ENCODE results near the gene KCNIP4. TPM values are rescaled to one million over a fixed set of nuclear protein-coding genes. Genes with fewer than 3 reads are reported as not detected.

KCNIP4 gene
- total RNA-seq, 1 donor = not detected

DNA sequence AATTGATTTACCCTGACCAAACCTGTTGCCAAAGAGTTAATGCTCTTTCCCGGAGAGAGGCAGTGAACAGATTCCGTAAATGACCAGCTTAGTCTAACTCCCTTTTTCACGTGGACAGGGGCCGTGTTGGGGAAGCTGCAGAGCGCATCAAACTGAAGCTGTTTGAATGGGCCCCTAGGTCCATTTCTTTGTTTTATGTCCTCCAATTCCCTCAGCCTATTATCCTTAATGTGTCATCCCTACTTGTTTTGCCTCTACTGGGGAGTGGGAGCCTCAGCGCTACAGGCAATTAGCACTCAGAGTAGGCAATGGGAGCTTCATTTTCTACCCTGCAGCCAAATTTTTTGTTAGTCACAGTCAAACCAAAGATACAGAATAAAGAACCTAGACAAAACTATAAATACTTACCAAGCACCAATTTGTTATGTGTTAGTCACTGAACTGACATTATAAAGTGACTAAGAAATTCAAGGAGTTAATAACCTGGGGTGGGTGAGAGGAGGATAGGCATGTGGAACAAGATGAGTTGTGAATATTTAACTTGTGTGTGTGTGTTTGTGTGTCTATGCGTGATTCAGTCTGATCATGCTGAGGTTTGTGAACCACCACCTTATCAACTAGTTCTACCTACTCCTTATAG lies 830.9 kb downstream of the KCNIP4 start:
- H3K4me2 ChIP-seq (ENCODE audit: insufficient read depth, low read length) = no peak overlapping the region
- H3K36me3 ChIP-seq (ENCODE audit: insufficient read depth, low read length) = no peaks in the 10 kb centered on the region
- no peaks in the 10 kb centered on the region for H3K4me1 ChIP-seq (ENCODE audit: insufficient read depth, low read length)
- DNase-seq (ENCODE audit: insufficient read length, low spot score, missing footprints) = no peak
- no peak overlapping the region for H3K4me3 ChIP-seq (ENCODE audit: insufficient read depth, low read length)
- no peaks in the 10 kb centered on the region for H4K20me1 ChIP-seq (ENCODE audit: insufficient read depth, low read length)
- peaks cover 7% of the 10 kb centered on the region for H3K9me3 ChIP-seq (ENCODE audit: low read depth, low read length)
- no peak overlapping the region for H3K27ac ChIP-seq (ENCODE audit: low read depth, low read length)
- H2AFZ ChIP-seq (ENCODE audit: low read length) = no peak overlapping the region
- TF ChIP-seq, protein P1, sequence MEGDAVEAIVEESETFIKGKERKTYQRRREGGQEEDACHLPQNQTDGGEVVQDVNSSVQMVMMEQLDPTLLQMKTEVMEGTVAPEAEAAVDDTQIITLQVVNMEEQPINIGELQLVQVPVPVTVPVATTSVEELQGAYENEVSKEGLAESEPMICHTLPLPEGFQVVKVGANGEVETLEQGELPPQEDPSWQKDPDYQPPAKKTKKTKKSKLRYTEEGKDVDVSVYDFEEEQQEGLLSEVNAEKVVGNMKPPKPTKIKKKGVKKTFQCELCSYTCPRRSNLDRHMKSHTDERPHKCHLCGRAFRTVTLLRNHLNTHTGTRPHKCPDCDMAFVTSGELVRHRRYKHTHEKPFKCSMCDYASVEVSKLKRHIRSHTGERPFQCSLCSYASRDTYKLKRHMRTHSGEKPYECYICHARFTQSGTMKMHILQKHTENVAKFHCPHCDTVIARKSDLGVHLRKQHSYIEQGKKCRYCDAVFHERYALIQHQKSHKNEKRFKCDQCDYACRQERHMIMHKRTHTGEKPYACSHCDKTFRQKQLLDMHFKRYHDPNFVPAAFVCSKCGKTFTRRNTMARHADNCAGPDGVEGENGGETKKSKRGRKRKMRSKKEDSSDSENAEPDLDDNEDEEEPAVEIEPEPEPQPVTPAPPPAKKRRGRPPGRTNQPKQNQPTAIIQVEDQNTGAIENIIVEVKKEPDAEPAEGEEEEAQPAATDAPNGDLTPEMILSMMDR (IDR thresholded peaks at IDR 0.05; ENCODE audit: extremely low read depth, low read depth, low read length) = no peak
- no peaks in the 10 kb centered on the region for H3K79me2 ChIP-seq (ENCODE audit: insufficient read depth, low read length)
- H3K27me3 ChIP-seq (ENCODE audit: insufficient read depth, low read length) = no peaks in the 10 kb centered on the region

DNA sequence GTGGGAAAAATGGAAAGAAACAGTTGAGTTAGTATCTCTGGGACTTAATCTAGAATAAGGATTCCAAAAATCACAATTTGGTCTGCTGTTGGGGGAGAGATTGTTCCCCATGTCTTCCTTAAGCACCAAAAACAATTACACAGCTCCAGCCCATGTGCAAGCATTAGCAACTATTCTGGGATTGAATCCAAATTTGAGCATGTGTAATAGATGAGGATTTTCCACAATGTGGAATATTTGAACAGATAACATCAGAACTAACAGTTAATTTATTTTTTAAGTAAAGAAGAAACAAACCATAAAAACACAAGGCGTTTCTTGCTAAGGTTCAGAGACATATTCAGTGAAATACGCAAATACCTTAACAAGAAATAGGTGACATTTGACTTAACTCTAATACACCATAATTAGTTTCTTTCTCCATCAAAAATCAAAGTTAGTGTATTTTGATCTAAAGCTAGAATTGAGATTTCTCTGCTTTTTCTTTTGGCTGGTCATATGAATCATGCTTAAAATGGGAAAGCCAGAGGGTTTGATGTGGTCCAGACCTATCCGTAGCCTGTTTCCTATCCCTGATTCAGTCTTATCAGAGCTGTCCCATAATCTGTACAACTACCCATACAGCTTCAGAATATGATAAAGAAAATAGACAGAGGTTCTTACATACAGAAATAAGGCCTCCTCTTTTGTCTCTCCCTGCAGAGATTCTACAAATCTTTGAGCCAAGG lies 834.9 kb downstream of the KCNIP4 start:
- peaks cover 1% of the 10 kb centered on the region for H3K9me3 ChIP-seq (ENCODE audit: low read depth, low read length)
- no peak overlapping the region for H3K27ac ChIP-seq (ENCODE audit: low read depth, low read length)
- H3K4me2 ChIP-seq (ENCODE audit: insufficient read depth, low read length) = no peak overlapping the region
- no peaks in the 10 kb centered on the region for H3K36me3 ChIP-seq (ENCODE audit: insufficient read depth, low read length)
- H3K79me2 ChIP-seq (ENCODE audit: insufficient read depth, low read length) = no peaks in the 10 kb centered on the region
- no peak overlapping the region for H3K4me3 ChIP-seq (ENCODE audit: insufficient read depth, low read length)
- no peaks in the 10 kb centered on the region for H4K20me1 ChIP-seq (ENCODE audit: insufficient read depth, low read length)
- no peaks in the 10 kb centered on the region for H3K27me3 ChIP-seq (ENCODE audit: insufficient read depth, low read length)
- no peak for DNase-seq (ENCODE audit: insufficient read length, low spot score, missing footprints)
- TF ChIP-seq, protein P1 (IDR thresholded peaks at IDR 0.05; ENCODE audit: extremely low read depth, low read depth, low read length) = no peak
- H3K4me1 ChIP-seq (ENCODE audit: insufficient read depth, low read length) = no peaks in the 10 kb centered on the region
- no peak overlapping the region for H2AFZ ChIP-seq (ENCODE audit: low read length)

DNA sequence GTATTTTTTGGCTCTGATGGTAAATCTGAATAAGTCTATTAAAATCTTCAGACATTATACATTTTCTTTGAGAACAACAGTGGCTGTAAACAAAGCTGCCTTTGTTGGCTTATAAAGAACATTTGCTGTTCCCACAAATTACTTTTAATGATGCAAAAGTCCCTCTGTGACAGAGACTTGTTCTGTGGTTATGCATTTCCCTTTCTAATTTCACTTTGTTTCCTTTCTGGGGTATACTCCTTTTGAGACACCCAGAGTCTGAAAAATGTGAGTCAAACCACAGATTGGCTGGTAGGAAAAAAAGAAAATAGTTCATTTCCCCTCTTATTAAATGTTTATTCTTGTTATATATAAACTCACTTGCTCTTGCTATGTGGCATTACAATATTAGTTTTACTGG lies 845.9 kb downstream of the KCNIP4 start:
- Histone ChIP-seq H3K79me2 (ENCODE audit: insufficient read depth, low read length) (no peaks in the 10 kb centered on the region), H3K4me1 (ENCODE audit: insufficient read depth, low read length) (no peaks in the 10 kb centered on the region), H2AFZ (ENCODE audit: low read length) (no peak overlapping the region), H3K27ac (ENCODE audit: low read depth, low read length) (no peak overlapping the region), H3K4me2 (ENCODE audit: insufficient read depth, low read length) (no peak overlapping the region), H3K9me3 (ENCODE audit: low read depth, low read length) (no peaks in the 10 kb centered on the region), H3K36me3 (ENCODE audit: insufficient read depth, low read length) (no peaks in the 10 kb centered on the region), H4K20me1 (ENCODE audit: insufficient read depth, low read length) (no peaks in the 10 kb centered on the region), H3K4me3 (ENCODE audit: insufficient read depth, low read length) (no peak overlapping the region), H3K27me3 (ENCODE audit: insufficient read depth, low read length) (no peaks in the 10 kb centered on the region)
- no peak for DNase-seq (ENCODE audit: insufficient read length, low spot score, missing footprints)
- TF ChIP-seq, protein P1 (IDR thresholded peaks at IDR 0.05; ENCODE audit: extremely low read depth, low read depth, low read length) = no peak

DNA sequence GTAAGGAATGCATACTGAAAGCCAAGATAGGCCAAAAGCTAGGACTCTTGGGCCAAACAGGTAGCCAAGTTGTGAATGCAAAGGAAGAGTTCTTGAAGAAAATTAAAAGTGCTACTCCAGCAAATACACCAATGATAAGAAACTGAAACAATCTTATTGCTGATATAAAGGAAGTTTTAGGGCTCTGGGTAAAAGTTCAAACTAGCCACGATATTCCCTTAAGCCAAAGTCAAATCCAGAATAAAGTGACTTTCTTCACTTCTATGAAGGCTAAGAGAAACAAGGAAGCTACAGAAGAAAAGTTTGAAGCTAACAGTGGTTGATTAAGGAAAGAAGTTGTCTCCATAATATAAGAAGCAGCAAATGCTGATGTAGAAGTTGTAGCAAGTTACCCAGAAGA lies 850.7 kb downstream of the KCNIP4 start:
- H3K27ac ChIP-seq (ENCODE audit: low read depth, low read length) = no peak overlapping the region
- no peaks in the 10 kb centered on the region for H4K20me1 ChIP-seq (ENCODE audit: insufficient read depth, low read length)
- no peaks in the 10 kb centered on the region for H3K27me3 ChIP-seq (ENCODE audit: insufficient read depth, low read length)
- no peaks in the 10 kb centered on the region for H3K9me3 ChIP-seq (ENCODE audit: low read depth, low read length)
- TF ChIP-seq, protein P1 (IDR thresholded peaks at IDR 0.05; ENCODE audit: extremely low read depth, low read depth, low read length) = no peak
- H3K4me1 ChIP-seq (ENCODE audit: insufficient read depth, low read length) = no peaks in the 10 kb centered on the region
- no peak overlapping the region for H2AFZ ChIP-seq (ENCODE audit: low read length)
- no peak for DNase-seq (ENCODE audit: insufficient read length, low spot score, missing footprints)
- H3K4me2 ChIP-seq (ENCODE audit: insufficient read depth, low read length) = no peak overlapping the region
- H3K79me2 ChIP-seq (ENCODE audit: insufficient read depth, low read length) = no peaks in the 10 kb centered on the region
- H3K4me3 ChIP-seq (ENCODE audit: insufficient read depth, low read length) = no peak overlapping the region
- H3K36me3 ChIP-seq (ENCODE audit: insufficient read depth, low read length) = no peaks in the 10 kb centered on the region
